DMS79 treated with DMSO at 0.1 percent for 48 hours (cell line): ENCODE data around the gene MTHFS.
A peak's percentile ranks its signal among the peaks of the same experiment; 100 is the strongest.

Experiments
- DNase-seq: peaks from one replicate; lab custom pipeline; 2025; lab: John Stamatoyannopoulos, UW

The MTHFS gene

DNA sequence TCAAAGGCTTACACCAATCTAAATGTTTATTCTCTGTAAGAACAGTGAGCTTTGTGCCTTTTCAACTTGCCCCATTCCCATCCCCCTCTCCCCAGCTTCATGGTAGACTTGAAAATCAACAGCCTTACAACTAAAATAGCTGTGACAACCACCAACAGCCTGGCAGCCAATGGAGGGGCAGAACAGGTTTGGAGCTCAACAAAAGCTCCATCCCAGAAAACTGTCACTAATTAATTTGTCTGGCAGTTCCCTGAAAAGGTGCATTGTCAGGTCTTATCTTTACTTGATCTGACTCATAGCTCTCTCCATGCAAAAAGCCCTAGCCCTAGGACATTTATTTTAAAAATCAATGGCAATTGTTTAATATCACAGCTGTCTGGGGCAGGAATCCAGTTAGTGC is 22.6 kb downstream of the MTHFS start:
- no peak for DNase-seq

DNA sequence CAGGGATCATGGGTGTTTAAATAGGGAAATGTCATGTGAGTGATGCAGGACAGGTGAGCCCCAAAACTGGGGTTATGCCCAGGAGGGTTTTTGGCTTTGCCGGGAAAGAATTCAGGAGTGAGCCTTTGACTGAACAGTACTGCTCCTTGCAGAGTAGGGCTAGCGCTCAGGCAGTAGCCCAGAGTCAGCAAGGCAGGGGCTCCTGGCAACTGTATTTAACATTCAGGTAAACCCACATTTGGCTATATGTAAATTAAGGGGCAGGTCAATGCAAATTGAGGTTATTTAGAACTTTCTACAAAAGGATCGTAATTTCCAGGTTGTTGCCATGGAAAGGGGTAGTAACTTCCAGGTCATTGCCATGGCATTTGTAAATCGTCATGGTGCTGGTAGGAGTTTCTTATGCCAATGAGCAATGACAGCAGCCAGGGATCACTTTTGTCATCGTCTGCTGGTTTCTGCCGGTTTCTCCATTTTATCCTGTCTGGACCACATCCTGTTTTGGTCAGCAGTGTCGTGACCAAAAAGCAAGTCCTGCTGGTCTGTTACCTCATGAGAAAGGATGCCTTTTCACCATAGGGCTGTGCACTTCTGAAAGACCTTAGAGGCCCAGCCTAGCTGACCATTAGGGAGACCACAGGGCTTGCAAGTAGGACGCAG is 24.3 kb downstream of the MTHFS start:
- no peak for DNase-seq

DNA sequence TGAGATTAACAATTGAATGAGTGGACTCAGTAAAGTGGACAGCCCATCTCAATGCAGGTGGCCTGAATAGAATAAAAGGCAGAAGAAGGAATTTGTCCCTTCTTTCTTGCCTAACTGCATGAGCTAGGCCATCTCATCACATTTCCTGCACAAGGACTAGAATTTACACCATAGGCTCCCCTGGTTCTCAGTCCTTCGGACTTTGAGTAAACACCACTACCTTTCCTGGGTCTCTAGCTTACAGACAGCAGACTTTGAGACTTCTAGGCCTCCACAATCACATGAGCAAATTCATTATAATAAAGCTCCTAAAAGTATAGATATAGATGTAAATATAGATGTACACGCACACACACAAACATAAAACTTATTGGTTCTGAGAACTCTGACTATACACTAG is 28.3 kb downstream of the MTHFS start:
- DNase-seq: no peak

DNA sequence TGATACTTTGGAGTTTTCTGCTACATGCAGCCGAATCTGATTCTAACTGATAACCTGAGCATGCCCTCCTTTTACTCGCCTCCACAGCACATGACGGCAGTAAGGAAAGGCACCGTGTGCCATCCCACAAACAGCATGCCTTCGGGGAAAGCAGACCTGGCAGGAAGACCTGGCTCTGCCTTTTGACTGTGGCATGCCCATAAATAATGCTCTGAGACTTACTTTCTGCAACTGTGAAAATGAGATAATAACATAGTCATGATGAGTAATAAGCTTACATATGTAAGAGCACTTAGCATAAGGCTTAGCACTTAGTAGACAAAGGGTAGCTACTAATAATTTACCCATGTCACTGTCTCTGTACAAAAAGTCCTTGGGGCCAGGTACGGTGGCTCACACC is 32.9 kb downstream of the MTHFS start:
- DNase-seq: no peak

DNA sequence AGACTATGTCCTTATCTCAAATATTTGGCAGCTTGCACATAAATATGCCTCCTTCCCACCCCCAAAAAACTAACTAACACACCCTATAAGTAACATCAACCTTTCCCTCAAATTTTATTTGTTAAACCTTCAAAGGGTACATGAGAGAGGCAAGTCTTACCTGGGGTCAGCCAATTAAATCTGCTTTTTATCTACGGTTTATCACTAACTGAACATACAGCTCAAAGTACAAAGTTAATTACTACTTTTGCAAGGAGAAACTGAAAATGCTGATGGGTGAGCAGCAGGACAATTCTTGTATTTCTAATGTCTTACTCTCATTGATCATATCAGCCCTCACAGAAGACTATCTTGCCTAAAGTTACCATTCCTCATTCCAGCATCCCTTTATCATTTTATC is 34.6 kb downstream of the MTHFS start:
- no peak for DNase-seq

DNA sequence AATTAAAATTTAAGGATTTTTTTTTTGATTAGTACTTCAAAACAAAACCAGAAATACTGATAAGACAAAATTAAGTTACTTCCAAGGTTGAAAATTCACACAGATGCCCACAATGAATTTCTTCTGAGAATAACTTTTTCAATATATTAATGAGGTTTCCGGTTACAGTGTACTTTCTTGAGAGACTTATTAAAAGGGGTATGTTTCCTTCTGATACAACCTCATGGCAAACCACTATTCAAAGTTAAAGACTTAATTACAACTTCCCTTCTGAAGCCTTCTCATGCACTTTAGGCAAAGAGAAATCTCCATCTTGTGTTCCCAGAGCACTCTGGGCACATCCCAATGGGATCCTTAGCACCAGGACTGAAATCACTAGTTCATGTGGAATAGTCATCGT is 36.2 kb downstream of the MTHFS start:
- no peak for DNase-seq

DNA sequence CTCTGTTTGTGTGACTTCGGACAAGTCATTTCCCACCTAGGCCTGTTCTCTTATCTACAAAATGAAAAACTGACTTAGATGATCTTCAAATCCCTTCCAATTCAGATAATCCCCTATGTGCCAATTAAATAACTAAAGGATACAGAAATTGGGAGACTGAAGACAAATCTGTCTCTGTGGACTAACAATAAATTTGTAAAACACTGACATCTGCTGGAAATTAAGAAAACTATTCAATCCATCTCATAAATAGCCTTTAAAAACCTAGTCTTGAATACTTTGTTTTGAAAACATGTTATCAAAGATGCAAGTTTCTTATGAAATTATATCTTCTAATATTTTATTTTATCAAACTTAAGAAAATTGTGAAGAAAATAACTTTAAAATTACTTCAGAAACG is 38.3 kb downstream of the MTHFS start:
- no peak for DNase-seq

DNA sequence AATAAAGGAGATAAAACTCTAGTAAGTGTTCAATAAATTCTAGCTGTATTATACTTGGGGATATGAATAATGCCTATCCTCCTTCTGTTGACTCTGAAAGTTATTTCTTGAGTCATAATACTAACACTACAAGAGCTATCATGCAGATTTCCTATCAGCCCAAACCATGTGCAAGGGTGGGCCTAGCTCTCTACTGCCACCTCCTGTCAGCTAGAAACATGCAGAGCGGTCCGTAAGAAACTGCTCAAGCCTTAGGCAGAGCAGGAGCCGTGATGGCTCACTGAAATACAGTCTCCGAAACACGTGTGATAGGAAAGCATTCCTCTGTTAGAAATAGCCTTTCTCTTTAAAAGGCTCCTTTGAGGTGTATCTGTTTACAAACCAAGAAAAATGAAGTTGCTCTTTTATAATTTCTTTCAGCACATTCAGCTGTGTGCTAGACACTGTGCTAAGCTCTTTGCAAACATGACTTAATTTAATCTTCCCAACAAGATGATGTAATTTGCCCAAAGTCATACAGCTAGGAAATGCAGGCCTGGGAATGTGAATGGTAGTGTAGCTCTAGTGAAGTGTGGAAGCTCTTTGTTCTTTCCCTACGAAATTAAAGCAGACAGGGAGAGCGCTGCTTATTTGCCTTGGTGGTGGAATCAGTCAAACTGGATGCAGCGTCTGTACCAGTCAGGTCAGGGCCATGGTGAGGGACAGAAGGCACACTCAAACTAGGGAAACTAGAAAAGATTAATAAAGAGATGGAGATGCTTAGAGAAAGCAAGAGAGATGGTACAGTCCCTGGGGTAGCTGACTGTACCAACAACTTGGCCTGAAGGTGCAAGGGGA is 43.1 kb downstream of the MTHFS start:
- DNase-seq: peak; percentile 8

DNA sequence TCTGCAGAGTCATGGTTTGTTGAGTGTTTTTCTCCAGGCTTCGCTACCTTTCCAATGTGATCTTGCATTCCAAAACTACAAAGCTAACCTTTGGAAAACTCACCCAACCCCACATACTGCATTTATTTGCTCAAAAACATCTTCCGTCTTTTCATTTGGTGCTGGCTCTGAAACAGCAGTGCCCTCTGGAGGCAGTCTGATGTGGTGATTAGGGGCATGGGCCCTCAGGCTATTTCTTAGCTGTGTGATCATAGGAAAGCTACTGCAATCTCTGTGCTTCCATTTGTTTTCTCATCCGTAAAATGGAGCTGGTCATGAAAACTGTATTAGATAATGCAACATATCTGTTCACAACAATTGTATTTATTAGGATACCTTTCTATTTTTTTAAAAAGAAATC is 47.0 kb downstream of the MTHFS start:
- no peak for DNase-seq

DNA sequence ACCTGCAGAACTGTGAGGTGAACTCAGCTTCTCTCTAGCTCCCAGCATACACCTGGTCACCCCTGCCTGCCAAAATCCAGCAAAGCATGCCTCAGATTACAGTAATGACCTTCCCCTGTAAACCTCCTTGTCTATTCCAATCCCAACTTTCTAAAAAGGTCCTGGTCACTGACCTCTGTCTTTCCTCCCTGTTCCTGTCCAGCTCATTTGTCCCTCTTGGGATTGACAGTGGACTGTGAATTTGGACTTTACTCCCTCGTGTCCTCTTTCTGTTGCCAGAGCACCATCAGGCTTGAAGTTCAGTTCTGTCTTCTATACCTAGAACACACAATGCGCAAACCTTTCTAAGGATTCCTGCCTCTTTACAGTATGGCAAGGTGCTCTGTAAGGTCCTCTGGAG is 50.3 kb downstream of the MTHFS start:
- no peak for DNase-seq

DNA sequence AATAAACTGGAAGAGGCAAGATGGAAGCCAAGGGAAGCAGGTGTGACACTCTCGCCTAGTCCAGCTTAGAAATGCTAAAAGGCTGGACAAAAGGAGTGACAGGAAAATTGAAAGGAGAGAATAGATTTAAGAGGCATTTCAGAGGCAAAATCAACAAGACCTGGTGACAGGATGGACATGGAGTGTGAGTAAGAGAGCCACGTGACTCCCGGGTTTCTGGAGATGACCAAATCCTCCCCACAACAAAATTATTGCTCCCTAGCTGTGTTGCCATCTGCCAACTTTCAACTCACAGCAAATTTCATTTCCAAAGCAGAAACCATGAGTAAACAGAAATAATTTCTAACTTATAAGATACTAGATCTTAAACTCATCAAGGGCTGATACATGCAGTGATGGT is 52.6 kb downstream of the MTHFS start:
- DNase-seq: no peak

DNA sequence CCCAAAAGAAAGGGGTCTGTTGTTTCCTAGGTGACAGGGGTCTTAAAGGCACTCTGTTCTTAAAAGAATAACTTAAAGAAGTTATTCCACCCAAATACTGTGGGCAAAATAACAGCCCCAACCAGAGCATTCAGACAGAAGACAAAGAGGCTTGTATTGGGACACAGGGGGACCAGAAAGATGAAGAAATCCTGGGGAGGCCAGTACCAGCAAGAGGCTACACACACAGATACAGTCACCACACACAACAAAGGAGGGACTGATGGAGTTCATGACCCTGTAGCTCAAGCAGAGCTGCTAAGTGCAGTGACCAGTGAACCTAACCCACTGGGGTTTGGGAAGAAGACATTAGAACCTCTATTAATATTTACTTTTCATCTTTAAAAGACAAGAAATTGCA is 59.0 kb downstream of the MTHFS start:
- no peak for DNase-seq

DNA sequence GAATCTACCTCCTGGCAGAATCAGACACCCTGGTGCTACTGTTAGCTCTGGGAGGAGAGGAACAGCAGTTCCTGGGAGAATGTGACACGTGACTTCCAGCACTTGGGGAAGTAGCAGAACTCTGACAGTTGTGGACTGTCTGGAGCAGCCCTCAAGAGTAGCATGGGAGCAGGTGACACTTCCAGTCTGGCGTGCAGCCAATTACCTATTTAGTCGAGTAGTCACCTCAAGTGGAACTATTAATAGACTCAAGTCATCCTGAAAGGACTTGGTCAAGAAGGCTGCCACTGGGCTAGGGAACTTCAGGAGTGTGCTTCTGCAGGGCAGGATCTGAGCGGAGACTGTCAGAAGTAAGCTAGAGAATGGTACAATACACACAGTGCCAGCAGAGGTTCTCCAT is 62.3 kb downstream of the MTHFS start:
- DNase-seq: peak; percentile 94

DNA sequence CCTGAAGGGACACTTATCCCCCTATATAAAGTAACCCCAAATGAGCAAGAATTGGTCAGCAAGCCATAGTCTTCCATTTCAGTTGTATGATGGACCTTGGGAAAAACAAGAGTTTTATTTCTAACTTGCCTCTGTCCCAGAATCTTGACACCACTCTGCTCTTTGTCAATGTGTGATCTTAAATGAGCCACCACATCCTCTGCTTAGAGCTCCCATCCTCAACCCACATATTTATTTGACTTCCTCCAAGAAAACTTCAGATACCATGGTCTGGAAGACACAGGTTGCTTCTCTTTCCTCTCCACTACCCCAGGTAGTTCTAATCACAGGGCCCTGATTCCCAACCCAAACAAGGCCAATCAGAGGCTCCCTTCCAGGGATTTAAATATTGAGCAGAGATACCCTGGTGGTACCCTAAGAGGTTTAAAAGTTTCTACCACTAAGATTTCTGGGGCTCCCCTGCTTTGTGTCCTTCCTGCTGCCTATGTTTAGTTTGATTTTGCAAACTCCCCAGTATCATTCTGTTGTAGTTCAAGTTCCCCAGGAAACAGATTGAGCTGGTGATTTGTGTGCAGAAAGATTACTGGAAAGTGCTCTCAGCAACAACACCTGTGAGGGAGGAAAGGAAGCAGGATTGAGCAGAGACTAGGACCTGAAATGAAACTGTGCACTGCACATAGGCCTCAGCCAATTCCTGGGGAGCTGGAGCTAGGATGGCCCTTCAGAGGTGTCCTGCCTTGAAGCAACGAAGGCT is 64.3 kb downstream of the MTHFS start:
- no peak for DNase-seq

DNA sequence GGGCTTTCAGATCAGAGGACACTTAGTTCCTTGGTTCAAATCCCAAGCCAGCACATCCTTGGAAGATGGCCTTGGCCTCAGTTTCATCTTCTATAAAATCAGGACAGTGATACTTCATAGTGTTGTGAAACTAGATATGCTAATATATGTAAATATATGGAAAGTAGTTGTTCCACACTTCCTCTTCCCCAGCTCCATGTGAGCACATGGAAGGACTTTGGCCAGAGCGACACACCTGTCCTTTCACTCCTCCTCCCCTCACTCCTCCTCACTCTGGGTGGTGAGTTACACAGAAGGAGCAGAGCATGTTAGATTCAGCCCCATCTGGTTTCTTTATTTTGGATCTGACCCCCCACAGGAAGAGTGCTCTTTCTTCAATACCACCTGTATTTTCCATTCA is 65.2 kb downstream of the MTHFS start:
- no peak for DNase-seq

DNA sequence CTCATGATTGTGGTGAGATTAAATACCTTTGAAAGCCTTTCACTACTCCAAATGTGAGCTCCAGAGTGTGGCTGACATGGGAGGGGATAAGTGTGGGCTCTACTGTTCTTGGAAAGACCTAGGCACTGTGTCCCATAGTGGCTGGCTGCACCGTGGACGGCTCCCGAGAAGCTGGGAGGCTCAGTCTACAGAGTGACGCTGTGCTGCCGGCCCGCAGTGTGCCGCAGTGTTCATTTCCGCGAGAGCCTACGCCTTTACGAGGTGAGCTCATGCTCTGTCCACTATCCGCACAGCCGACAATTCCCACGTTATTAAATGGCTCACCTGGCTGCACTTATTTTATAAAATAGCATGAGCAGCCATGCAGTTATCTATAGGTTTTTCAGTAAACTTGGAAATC is 66.9 kb downstream of the MTHFS start:
- DNase-seq: no peak

DNA sequence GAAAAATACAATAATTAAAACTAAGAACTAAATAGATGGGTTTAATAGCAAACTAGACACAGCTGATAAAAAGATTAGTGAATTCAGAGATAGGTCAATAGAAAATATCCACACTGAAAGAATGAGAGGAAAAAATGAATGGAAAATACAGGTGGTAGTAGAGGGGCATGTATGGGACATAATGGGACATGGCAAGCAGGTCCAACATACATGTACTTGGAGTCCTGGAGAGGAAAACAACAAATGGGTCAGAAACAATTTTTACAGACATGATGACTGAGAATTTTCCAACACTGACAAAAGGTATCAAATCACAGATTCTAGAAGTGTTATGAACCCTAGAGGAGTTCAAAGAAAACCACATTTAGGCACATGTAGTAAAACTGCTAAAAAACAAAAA is 68.4 kb downstream of the MTHFS start:
- DNase-seq: no peak

DNA sequence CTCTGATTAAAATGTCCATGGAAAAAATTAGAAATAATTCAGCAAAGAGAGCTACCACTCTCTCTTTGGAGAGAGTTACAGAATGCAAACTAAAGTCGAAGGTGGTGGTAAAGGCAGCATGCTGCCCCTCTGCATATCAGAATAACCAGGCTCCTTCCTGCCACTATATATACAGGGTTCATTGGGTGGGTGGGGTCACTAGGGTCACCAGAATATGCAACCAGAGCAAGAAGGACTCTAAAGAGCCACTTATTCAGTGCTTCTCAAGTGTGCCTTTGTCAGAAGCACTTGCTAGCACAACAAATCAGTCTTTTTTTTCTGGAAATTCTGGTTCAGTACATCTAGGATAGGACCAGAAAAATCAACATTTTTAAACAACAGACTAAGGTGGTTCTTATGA is 70.0 kb downstream of the MTHFS start:
- DNase-seq: peak; percentile 19

DNA sequence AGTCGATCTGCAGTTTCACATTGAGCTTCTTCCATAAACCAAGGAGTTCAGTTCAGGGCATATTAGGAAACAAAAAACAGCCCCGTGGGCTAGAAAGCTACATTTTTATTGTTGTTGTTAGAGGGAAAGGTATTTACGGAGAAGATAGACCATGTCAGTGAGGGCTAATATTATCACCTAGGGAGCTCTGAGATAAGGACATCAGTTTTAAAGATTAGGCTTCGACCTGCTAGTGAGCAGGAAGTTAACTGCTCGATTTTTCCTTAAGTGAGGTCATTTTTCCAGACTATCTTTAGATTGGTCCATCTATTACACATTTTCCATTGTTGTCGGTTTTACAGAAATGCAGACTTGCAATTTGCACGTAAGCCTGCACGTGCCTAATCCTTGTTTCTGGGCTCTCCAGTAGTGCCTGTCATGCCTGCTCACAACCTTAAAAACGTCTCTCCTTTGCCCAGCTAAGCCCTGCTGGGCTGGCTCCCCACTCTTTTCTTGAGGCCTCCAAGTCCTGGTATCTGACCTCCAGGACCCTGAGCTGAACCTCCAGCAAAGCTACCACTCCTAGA is 72.6 kb downstream of the MTHFS start:
- no peak for DNase-seq

DNA sequence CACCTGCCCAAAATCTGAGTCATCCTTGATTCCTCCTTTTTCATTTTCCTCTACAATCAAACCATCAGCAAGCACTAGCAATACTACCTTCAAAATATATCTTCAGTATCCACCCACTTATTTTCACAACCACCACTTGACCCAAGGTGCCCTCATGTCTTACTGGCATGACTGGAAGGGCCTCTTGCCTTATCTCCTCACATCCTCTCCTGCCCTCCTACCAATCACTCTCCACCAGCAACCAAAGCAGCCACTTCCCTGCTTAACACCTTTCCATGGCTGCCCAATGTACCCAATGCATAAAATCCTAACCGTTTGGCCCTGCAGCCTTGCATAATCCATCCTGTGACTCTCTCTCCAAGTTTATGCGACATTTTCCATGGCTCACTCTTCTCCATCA is 76.0 kb downstream of the MTHFS start:
- DNase-seq: no peak

DNA sequence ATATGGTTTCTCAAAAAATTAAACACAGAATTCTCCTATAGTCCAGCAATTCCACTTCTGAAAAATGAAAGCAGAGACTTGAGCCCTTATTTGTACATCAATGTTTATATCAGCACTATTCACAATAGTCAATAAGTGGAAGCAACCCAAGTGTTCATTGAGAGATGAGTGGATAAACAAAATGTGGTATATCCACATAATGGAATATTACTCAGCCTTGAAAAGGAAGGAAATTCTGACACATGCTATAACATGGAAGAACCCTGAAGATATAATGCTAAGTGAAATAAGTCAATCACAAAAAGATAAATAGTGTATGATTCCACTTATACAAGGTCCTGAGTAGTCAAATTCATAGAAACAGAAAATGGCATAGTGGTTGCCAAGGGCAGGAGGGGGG is 76.6 kb downstream of the MTHFS start:
- no peak for DNase-seq

DNA sequence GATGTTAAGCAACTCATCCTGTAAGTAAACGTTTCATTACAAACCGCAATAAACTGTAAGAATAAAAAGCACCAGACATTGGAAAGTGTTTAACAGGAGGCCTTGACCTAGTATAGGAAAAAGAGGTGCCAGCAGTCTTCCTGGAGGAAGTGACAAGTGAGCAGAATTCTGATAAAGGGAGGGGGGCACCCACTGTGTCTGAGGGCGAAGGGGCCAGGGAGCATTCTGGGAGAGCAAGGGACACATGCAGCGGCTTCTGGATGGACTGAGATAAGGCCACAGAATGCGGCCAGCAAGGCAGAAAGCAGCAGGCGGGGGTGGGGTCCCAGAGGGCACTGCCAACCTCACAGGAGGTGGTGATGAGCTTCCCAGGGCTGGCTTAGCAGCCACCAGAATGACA is 80.2 kb downstream of the MTHFS start:
- DNase-seq: no peak

DNA sequence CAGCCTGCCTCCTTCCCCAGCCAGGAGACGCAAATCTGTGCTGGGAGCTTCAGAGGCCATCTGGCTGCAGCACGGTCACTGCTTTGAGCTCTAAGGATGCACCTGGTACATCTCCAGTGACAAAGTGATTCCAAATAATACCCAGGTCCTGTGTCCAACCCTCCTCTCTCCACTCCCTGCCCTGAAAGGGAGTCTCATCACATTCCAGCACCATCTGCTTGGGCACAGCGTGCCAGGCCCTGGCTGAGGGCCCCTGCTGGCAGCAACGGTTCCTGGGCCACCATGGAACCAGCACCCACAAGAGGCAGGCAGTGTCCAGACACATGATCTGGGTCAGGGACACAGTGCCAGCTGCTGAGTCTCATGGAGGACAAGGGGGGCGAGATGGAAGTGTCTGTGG is 81.3 kb downstream of the MTHFS start:
- no peak for DNase-seq
